ENCODE results near the gene SHC4.

Gene SHC4, protein sequence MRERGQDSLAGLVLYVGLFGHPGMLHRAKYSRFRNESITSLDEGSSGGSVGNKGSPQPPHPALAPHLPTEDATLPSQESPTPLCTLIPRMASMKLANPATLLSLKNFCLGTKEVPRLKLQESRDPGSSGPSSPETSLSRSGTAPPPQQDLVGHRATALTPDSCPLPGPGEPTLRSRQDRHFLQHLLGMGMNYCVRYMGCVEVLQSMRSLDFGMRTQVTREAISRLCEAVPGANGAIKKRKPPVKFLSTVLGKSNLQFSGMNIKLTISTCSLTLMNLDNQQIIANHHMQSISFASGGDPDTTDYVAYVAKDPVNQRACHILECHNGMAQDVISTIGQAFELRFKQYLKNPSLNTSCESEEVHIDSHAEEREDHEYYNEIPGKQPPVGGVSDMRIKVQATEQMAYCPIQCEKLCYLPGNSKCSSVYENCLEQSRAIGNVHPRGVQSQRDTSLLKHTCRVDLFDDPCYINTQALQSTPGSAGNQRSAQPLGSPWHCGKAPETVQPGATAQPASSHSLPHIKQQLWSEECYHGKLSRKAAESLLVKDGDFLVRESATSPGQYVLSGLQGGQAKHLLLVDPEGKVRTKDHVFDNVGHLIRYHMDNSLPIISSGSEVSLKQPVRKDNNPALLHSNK

DNA sequence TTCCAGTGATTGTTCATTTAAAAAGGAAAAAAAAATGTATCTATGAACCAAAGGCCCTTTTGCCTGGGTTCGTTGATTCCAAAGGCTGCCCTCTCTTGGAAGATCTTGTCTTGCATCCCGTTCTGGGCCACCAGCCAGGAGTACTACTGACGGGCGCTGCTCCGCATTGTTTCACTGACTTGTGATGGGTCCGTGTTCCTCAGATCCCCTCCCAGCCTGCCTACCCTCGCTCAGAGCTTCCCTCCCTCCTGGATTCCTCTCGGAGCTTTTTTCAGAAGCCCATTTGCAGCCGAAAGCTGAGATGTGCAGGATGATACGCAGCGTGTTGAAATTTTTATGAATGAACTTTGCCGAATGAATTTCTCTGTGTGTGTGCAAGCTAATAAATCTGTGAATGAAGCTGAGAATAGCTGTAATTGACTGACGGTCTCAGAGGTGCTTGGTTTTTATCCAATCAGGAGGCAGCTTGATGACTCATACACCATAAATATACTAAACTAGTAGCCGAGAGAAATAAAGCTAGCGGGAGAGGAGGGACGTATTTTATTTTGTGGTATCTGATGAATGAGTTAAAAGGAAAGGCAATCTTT, at the start of gene SHC4:
Gene SHC4, minus strand, starts transcription at position 396 of the 590 bp plus-strand sequence. CDS start 904 bp downstream, outside the sequence.
- H3K4me3 Mint-ChIP-seq, result peak within 1 kb of the TSS; percentile 67
- peaks cover 47% of the 10 kb centered on the region for H3K27me3 Mint-ChIP-seq
- no peak within 1 kb of the TSS for H3K27ac Mint-ChIP-seq
- intact Hi-C loops (cut with micrococcal nuclease), result loop anchor here (10.0 kb wide), 1 partner anchor 89 kb away; the partner anchor contains the start of gene EID1
- H3K4me1 Mint-ChIP-seq (ENCODE audit: low read depth), result peaks cover 23% of the 10 kb centered on the region
- H3K36me3 Mint-ChIP-seq (ENCODE audit: low read depth), result no peaks in the 10 kb centered on the region
- H3K9me3 Mint-ChIP-seq, result no peaks in the 10 kb centered on the region

GRCh38 chr15:48999314-48999713, 35.6 kb upstream of the SHC4 start:
- Mint-ChIP-seq H3K27ac (no peak overlapping the region), H3K9me3 (peaks cover 6% of the 10 kb centered on the region), H3K36me3 (ENCODE audit: low read depth) (peaks cover 71% of the 10 kb centered on the region), H3K27me3 (no peaks in the 10 kb centered on the region), H3K4me1 (ENCODE audit: low read depth) (no peaks in the 10 kb centered on the region), H3K4me3 (no peak overlapping the region)
- intact Hi-C loops (cut with micrococcal nuclease), result no loop called here

DNA sequence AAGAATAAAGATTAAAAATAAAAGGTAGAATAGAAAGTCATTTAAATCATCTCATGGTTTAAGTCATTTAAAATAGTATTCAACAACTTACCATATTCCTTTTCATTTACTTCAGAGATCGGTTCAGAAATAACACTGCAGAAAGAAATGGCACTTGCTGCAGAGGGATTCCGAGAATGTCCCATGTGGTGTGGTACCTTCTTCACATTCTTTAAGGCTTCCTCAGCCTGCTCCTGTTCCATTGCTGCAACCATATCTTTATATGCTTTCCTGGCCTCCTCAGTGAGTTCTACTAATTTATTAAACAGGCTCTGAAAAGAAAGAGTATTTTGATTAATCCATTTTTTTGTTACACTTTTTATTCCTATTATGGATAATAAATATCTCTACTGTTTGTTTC, 32.6 kb upstream of the SHC4 start:
- H3K9me3 Mint-ChIP-seq, result no peaks in the 10 kb centered on the region
- no peak overlapping the region for H3K27ac Mint-ChIP-seq
- no peaks in the 10 kb centered on the region for H3K27me3 Mint-ChIP-seq
- H3K4me1 Mint-ChIP-seq (ENCODE audit: low read depth), result peaks cover 9% of the 10 kb centered on the region
- intact Hi-C loops (cut with micrococcal nuclease), result no loop called here
- H3K4me3 Mint-ChIP-seq, result no peak overlapping the region
- peaks cover 85% of the 10 kb centered on the region for H3K36me3 Mint-ChIP-seq (ENCODE audit: low read depth)

- no peak overlapping the region for H3K27ac Mint-ChIP-seq
- H3K4me3 Mint-ChIP-seq, result no peak overlapping the region
- intact Hi-C loops (cut with micrococcal nuclease), result no loop called here
- no peaks in the 10 kb centered on the region for H3K9me3 Mint-ChIP-seq
- H3K27me3 Mint-ChIP-seq, result no peaks in the 10 kb centered on the region
- H3K4me1 Mint-ChIP-seq (ENCODE audit: low read depth), result peaks cover 9% of the 10 kb centered on the region
- peaks cover 77% of the 10 kb centered on the region for H3K36me3 Mint-ChIP-seq (ENCODE audit: low read depth)
These were observed 29.7 kb upstream of the SHC4 start for GRCh38 chr15:48993380-48993779.

DNA sequence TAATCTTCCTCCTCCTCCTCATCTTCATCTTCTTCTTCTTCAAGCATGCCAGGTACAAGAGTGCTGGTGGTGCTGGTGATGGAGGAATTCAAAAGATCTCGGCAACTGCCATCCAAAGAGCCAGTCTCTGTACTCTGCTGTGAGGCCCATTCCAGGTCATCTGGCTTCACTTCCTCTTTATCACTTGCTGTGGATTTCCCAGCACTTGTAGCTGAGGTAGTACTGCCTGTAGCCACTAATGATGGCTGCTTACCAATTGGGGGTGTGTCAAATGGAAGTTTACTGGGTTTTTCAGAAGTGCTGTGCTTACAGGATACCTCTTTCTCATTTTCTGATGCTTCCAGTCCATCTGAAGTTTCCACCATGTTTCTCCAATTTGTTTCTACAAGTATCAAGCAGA, 28.8 kb upstream of the SHC4 start:
- H3K4me1 Mint-ChIP-seq (ENCODE audit: low read depth), result peaks cover 9% of the 10 kb centered on the region
- peak overlapping the region; percentile 57 for H3K27ac Mint-ChIP-seq
- H3K27me3 Mint-ChIP-seq, result no peaks in the 10 kb centered on the region
- peaks cover 76% of the 10 kb centered on the region for H3K36me3 Mint-ChIP-seq (ENCODE audit: low read depth)
- intact Hi-C loops (cut with micrococcal nuclease), result no loop called here
- no peak overlapping the region for H3K4me3 Mint-ChIP-seq
- no peaks in the 10 kb centered on the region for H3K9me3 Mint-ChIP-seq

- Mint-ChIP-seq H3K27me3 (no peaks in the 10 kb centered on the region), H3K27ac (peak overlapping the region; percentile 57), H3K9me3 (no peaks in the 10 kb centered on the region), H3K4me1 (ENCODE audit: low read depth) (peaks cover 9% of the 10 kb centered on the region), H3K36me3 (ENCODE audit: low read depth) (peaks cover 72% of the 10 kb centered on the region), H3K4me3 (no peak overlapping the region)
- intact Hi-C loops (cut with micrococcal nuclease), result no loop called here
These were observed 28.4 kb upstream of the SHC4 start for GRCh38 chr15:48992096-48992495.

DNA sequence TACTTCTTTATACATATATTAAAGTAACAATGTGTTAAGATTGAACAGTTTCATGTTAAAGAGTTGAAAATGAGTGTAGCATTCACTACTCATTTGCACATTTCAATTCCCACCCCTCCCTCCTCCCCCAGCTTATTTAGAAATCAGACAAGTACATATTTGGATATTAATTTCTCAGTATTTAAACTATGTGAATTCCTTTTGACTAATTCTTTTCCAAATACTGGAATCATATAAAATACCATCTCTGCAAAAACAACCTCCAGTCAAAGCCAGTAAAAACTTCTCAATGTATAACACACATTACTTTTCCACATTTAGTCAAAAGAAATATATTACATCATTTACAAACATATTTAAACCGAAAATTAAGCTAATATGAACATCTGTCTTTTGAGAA, 25.5 kb upstream of the SHC4 start:
- intact Hi-C loops (cut with micrococcal nuclease), result no loop called here
- peaks cover 9% of the 10 kb centered on the region for H3K4me1 Mint-ChIP-seq (ENCODE audit: low read depth)
- no peak overlapping the region for H3K4me3 Mint-ChIP-seq
- H3K9me3 Mint-ChIP-seq, result no peaks in the 10 kb centered on the region
- H3K27ac Mint-ChIP-seq, result no peak overlapping the region
- peaks cover 44% of the 10 kb centered on the region for H3K36me3 Mint-ChIP-seq (ENCODE audit: low read depth)
- no peaks in the 10 kb centered on the region for H3K27me3 Mint-ChIP-seq

DNA sequence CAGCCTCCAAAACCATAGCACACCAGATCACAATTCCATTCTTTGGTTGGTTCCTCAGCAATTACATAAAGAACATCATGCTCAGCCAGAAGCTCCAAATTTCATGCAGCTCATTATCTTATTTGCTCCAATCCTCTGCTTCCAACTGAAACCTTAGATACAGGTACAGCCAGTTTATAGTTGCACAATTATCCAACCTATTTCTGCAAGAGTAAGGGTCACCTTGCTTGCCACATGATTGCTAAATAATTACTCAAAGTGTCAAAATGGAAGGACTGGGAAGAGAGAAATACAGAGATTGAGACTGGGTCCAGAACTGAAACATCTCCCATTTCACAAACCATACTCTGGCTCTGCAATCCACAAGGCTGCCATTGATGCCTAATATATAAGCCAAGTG, 23.4 kb upstream of the SHC4 start:
- intact Hi-C loops (cut with micrococcal nuclease), result no loop called here
- Mint-ChIP-seq H3K36me3 (ENCODE audit: low read depth) (peaks cover 28% of the 10 kb centered on the region), H3K27me3 (peaks cover 2% of the 10 kb centered on the region), H3K4me1 (ENCODE audit: low read depth) (peaks cover under 1% of the 10 kb centered on the region), H3K27ac (no peak overlapping the region), H3K4me3 (no peak overlapping the region), H3K9me3 (no peaks in the 10 kb centered on the region)

DNA sequence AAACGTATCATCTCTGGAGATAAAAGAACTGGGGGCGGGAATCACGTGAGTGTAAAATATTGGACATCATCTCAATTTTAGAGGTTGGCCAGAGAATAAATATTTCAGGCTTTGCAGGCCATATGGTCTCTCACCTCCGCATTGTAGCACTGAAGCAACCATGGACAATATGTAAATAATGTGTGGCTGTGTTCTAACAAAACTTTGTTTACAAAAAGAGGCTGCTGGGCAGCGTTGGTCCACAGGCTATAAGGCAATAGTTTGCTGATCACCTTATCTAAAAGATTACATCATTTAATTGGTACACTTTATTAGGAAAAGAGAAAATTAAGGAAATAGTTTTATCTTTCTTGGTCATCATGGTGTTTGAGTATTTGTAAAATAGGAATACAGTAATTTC, 22.5 kb upstream of the SHC4 start:
- intact Hi-C loops (cut with micrococcal nuclease), result no loop called here
- peaks cover 4% of the 10 kb centered on the region for H3K27me3 Mint-ChIP-seq
- no peak overlapping the region for H3K27ac Mint-ChIP-seq
- no peak overlapping the region for H3K4me3 Mint-ChIP-seq
- no peaks in the 10 kb centered on the region for H3K4me1 Mint-ChIP-seq (ENCODE audit: low read depth)
- no peaks in the 10 kb centered on the region for H3K9me3 Mint-ChIP-seq
- H3K36me3 Mint-ChIP-seq (ENCODE audit: low read depth), result peaks cover 21% of the 10 kb centered on the region

- Mint-ChIP-seq H3K9me3 (no peaks in the 10 kb centered on the region), H3K4me1 (ENCODE audit: low read depth) (no peaks in the 10 kb centered on the region), H3K4me3 (no peak overlapping the region), H3K27ac (no peak overlapping the region), H3K36me3 (ENCODE audit: low read depth) (peaks cover 19% of the 10 kb centered on the region), H3K27me3 (peaks cover 4% of the 10 kb centered on the region)
- intact Hi-C loops (cut with micrococcal nuclease), result no loop called here
These were observed 21.8 kb upstream of the SHC4 start for GRCh38 chr15:48985516-48985915.

GRCh38 chr15:48984811-48985352, 21.2 kb upstream of the SHC4 start:
- H3K36me3 Mint-ChIP-seq (ENCODE audit: low read depth), result peaks cover 13% of the 10 kb centered on the region

DNA sequence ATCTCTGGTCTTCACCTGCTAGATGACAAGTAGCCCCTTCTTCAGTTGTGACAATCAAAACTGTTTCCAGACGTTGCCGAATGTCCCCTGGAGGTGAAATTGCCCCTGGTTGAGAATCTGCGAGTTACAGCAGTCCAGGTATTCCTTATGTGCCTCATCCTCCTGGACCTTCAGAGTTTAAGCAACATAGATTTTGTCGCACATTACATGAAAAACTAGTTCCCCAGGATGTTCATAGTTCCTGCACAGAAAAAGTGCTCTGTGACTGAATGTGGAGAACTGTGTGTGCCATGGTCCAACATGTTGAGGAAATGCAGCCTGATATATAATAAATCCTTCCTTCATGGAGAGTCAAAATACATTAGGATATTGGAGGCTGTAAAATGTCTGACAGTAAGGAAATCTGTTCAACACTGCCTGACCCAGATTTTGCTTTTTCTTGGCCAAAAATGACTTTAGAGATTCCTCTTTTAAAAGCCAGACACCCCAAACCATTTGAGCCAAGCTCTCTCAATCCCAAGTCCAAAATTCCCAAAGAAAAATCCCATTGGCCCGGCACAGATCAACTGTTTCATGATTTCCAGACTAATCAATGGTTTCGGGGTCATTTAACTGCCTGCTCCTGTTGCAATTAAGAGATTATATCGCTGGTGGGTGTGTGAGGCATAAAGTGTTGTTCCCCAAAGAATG, 20.4 kb upstream of the SHC4 start:
- no peaks in the 10 kb centered on the region for H3K4me1 Mint-ChIP-seq (ENCODE audit: low read depth)
- H3K27ac Mint-ChIP-seq, result no peak overlapping the region
- intact Hi-C loops (cut with micrococcal nuclease), result no loop called here
- H3K4me3 Mint-ChIP-seq, result no peak overlapping the region
- peaks cover 6% of the 10 kb centered on the region for H3K27me3 Mint-ChIP-seq
- no peaks in the 10 kb centered on the region for H3K9me3 Mint-ChIP-seq
- peaks cover 13% of the 10 kb centered on the region for H3K36me3 Mint-ChIP-seq (ENCODE audit: low read depth)

More at GRCh38 chr15:48984811-48985352, 21.2 kb upstream of the SHC4 start:
- no peaks in the 10 kb centered on the region for H3K9me3 Mint-ChIP-seq
- intact Hi-C loops (cut with micrococcal nuclease), result no loop called here
- H3K27ac Mint-ChIP-seq, result no peak overlapping the region
- H3K4me1 Mint-ChIP-seq (ENCODE audit: low read depth), result no peaks in the 10 kb centered on the region
- no peak overlapping the region for H3K4me3 Mint-ChIP-seq
- peaks cover 6% of the 10 kb centered on the region for H3K27me3 Mint-ChIP-seq

DNA sequence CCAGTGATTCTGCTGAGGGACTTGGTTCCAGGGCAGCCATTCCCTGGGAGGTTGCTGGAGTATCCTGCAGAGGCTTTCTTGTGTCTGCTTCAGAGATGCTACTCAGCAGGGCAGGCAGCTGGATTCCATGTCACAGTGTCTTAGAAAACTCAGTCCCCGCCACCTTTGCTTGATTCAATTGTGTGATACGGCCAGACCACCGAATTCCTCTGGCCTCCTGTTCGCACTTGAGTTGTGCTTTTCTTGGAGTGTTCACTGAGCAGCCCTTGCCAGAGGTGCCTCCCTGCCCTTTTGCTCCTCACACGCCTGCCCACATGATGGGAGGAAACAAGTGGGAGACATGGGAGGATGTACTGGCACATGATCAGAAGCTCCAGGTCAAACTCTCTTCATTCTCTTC, 19.6 kb upstream of the SHC4 start:
- Mint-ChIP-seq H3K9me3 (no peaks in the 10 kb centered on the region), H3K36me3 (ENCODE audit: low read depth) (peaks cover 5% of the 10 kb centered on the region), H3K4me1 (ENCODE audit: low read depth) (no peaks in the 10 kb centered on the region), H3K4me3 (no peak overlapping the region), H3K27ac (no peak overlapping the region), H3K27me3 (peaks cover 6% of the 10 kb centered on the region)
- intact Hi-C loops (cut with micrococcal nuclease), result no loop called here

- H3K9me3 Mint-ChIP-seq, result no peaks in the 10 kb centered on the region
- H3K4me1 Mint-ChIP-seq (ENCODE audit: low read depth), result no peaks in the 10 kb centered on the region
- intact Hi-C loops (cut with micrococcal nuclease), result no loop called here
- no peak overlapping the region for H3K4me3 Mint-ChIP-seq
- no peak overlapping the region for H3K27ac Mint-ChIP-seq
- peaks cover 12% of the 10 kb centered on the region for H3K27me3 Mint-ChIP-seq
- H3K36me3 Mint-ChIP-seq (ENCODE audit: low read depth), result no peaks in the 10 kb centered on the region
These were observed 18.2 kb upstream of the SHC4 start for GRCh38 chr15:48981941-48982340.

Data from dendritic cell treated with granulocyte-macrophage colony-stimulating factor and Interleukin-4, amounts not matched to agents 40 ng/mL and 50 ng/mL, for 4 days (primary cell).